Measurements from ENCODE around the gene LRFN5.

DNA sequence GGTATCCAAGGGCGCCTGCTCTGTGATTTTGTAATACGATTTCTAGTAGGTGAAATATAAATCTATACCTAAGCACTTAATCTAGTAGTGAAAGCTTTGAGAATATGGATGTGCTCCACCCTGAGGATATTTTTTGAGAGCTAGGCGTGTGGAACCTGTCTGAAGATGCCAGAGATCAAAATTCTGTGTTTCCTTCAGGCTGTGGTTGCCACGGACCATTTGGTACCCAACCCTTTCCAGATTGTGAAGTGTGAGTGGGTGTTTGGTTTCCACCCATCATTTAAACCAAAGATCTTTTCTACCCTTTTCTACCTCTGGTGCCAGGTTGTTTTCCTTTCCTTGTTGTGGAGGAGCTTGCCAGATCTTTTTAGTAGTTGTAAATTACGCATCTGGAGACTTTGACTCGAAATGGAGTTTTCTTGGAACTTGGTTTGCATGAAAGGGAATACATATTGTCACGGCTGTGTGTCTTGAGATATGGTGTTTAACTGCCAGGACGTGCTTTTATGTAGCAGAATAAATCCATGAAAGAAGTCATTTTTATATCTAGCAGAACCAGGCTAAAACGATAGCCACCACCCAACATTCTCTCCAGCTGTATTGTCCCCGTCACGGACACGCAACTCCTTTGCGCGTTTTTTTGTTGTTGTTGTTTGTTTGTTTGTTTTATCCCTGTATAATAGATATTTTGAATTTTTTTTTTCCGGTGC lies 2.2 kb downstream of the LRFN5 start:
- TF ChIP-seq, protein P1, sequence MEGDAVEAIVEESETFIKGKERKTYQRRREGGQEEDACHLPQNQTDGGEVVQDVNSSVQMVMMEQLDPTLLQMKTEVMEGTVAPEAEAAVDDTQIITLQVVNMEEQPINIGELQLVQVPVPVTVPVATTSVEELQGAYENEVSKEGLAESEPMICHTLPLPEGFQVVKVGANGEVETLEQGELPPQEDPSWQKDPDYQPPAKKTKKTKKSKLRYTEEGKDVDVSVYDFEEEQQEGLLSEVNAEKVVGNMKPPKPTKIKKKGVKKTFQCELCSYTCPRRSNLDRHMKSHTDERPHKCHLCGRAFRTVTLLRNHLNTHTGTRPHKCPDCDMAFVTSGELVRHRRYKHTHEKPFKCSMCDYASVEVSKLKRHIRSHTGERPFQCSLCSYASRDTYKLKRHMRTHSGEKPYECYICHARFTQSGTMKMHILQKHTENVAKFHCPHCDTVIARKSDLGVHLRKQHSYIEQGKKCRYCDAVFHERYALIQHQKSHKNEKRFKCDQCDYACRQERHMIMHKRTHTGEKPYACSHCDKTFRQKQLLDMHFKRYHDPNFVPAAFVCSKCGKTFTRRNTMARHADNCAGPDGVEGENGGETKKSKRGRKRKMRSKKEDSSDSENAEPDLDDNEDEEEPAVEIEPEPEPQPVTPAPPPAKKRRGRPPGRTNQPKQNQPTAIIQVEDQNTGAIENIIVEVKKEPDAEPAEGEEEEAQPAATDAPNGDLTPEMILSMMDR (IDR thresholded peaks at IDR 0.05; ENCODE audit: low read length): no peak
- TF ChIP-seq EZH2 (IDR thresholded peaks at IDR 0.05; ENCODE audit: borderline replicate concordance, low read length): no peak

Data from OCI-LY1 (cell line).